SK-N-SH (cell line): ENCODE results near the gene TRAM2. TPM values are rescaled to one million over a fixed set of nuclear protein-coding genes. Genes with fewer than 3 reads are reported as not detected.
A peak's percentile ranks its signal among the peaks of the same experiment; 100 is the strongest.

Source experiments
- CTCF ChIA-PET: fragments of 300-600, 350-600 bp; formaldehyde crosslinking; extraction: SDS; loops from one replicate; lab custom pipeline; 2021; lab: Yijun Ruan, JAX
- POLR2A ChIA-PET: fragments of 350-600 bp; sonication (Branson Sonifier 250); formaldehyde crosslinking; extraction: SDS; loops from one replicate; lab custom pipeline; 2020; ENCODE audit warnings: antibody characterized with exemption, inconsistent platforms; lab: Yijun Ruan, JAX
- DNase-seq: peaks from one replicate; pipeline ENCODE4 v3.0.0; 2012
- H2AFZ ChIP-seq: fragments of 200-600 bp; sonication (generic); 2 replicates; pipeline ENCODE4 v1.8.1; 2016; ENCODE audit warnings: antibody characterized with exemption, mild to moderate bottlenecking, low read depth
- H3F3A ChIP-seq: fragments of 200-600 bp; sonication (generic); replicated peaks from 2 replicates; pipeline ENCODE3; 2016; ENCODE audit warnings: antibody characterized with exemption, mild to moderate bottlenecking; ENCODE audit not compliant: insufficient read depth
- H3K27ac ChIP-seq, 2 experiments: fragments of 200-500 bp in 1 of 2; fragments of 200-600 bp in 1 of 2; sonication (Bioruptor generic) in 1 of 2; sonication (generic), shearing (Covaris generic) in 1 of 2; 2 replicates each; pipeline versions ENCODE4 v1.5.1 to v1.6.1; 2014 to 2016; ENCODE audit warnings: low read depth in 2 of 2, inconsistent platforms in 1 of 2, low read length in 1 of 2, mild to moderate bottlenecking in 1 of 2, mixed read lengths in 1 of 2
- H3K27me3 ChIP-seq: fragments of 200-600 bp; sonication (generic), shearing (Covaris generic); 2 replicates; pipeline ENCODE4 v1.6.1; 2016; ENCODE audit warnings: mixed run types; ENCODE audit not compliant: insufficient read depth
- H3K36me3 ChIP-seq, 2 experiments: fragments of 200-500 bp in 1 of 2; fragments of 200-600 bp in 1 of 2; sonication (Bioruptor generic) in 1 of 2; sonication (generic) in 1 of 2; replicated peaks in 1 of 2; 2 replicates each; pipeline versions ENCODE3 to v1.5.1; 2014 to 2016; ENCODE audit warnings: low read length in 1 of 2, mild to moderate bottlenecking in 1 of 2; ENCODE audit not compliant: insufficient read depth in 2 of 2, control insufficient read depth in 1 of 2
- H3K4me1 ChIP-seq, 2 experiments: fragments of 200-500 bp in 1 of 2; fragments of 200-600 bp in 1 of 2; sonication (Bioruptor generic) in 1 of 2; sonication (generic), shearing (Covaris generic) in 1 of 2; 2 replicates each; pipeline versions ENCODE4 v1.5.1 to v1.6.1; 2014 to 2016; ENCODE audit warnings: low read depth in 1 of 2, low read length in 1 of 2, mixed run types in 1 of 2; ENCODE audit not compliant: insufficient read depth in 2 of 2, control insufficient read depth in 1 of 2
- H3K4me2 ChIP-seq: fragments of 200-600 bp; sonication (generic), shearing (Covaris generic); 2 replicates; pipeline ENCODE4 v1.6.1; 2017; ENCODE audit warnings: mixed run types
- H3K4me3 ChIP-seq, 2 experiments: fragments of 200-500 bp in 1 of 2; fragments of 200-600 bp in 1 of 2; sonication (Bioruptor generic) in 1 of 2; sonication (generic), shearing (Covaris generic) in 1 of 2; 2 replicates each; pipeline versions ENCODE4 v1.5.1 to v1.8.1; 2014 to 2016; ENCODE audit warnings: low read depth in 2 of 2, inconsistent platforms in 1 of 2, low read length in 1 of 2, mild to moderate bottlenecking in 1 of 2, mixed read lengths in 1 of 2, moderate library complexity in 1 of 2
- H3K79me2 ChIP-seq: fragments of 200-600 bp; sonication (generic); 2 replicates; pipeline ENCODE4 v1.8.1; 2017; ENCODE audit warnings: mild to moderate bottlenecking; ENCODE audit not compliant: insufficient read depth
- H3K9ac ChIP-seq: fragments of 200-600 bp; sonication (generic); 2 replicates; pipeline ENCODE4 v1.6.1; 2017; ENCODE audit warnings: mixed run types
- H3K9me2 ChIP-seq: fragments of 200-600 bp; sonication (generic); 2 replicates; pipeline ENCODE4 v1.6.1; 2017; ENCODE audit warnings: mixed run types
- H3K9me3 ChIP-seq: fragments of 200-600 bp; sonication (generic); 2 replicates; pipeline ENCODE4 v1.6.1; 2017; ENCODE audit warnings: mixed run types, mild to moderate bottlenecking, moderate library complexity
- H4K20me1 ChIP-seq: fragments of 200-600 bp; sonication (generic); 2 replicates; pipeline ENCODE4 v1.6.1; 2017; ENCODE audit warnings: mild to moderate bottlenecking, mixed run types; ENCODE audit not compliant: insufficient read depth
- CHD2 ChIP-seq: fragments of 150-350 bp; IDR thresholded peaks from 2 replicates; pipeline ENCODE4 v1.6.1; 2018; ENCODE audit warnings: low read length; ENCODE audit not compliant: partially characterized antibody
- EP300 ChIP-seq, 2 experiments: IDR thresholded peaks; 2 replicates each; pipeline versions ENCODE4 v1.4.0 to v1.6.1; 2012; ENCODE audit warnings: borderline replicate concordance in 1 of 2, low read depth in 1 of 2, low read length in 1 of 2
- EZH2phosphoT487 ChIP-seq: fragments of 200-600 bp; sonication (generic); IDR thresholded peaks from 2 replicates; pipeline ENCODE4 v1.6.1; 2017; ENCODE audit warnings: low read depth, mixed run types, mild to moderate bottlenecking, antibody characterized with exemption, moderate library complexity, borderline replicate concordance
- FOXJ3 ChIP-seq: sonication (generic); formaldehyde crosslinking; IDR thresholded peaks from 2 replicates; pipeline ENCODE4 v1.5.1; 2020; ENCODE audit warnings: mild to moderate bottlenecking, missing genetic modification reagents
- GATA2 ChIP-seq: sonication (generic); formaldehyde crosslinking; IDR thresholded peaks from 2 replicates; pipeline ENCODE4 v1.5.0; 2020; ENCODE audit warnings: mild to moderate bottlenecking, missing genetic modification reagents
- NFIC ChIP-seq: IDR thresholded peaks from 2 replicates; pipeline ENCODE4 v1.4.0; 2012; ENCODE audit warnings: borderline replicate concordance
- RXRA ChIP-seq: IDR thresholded peaks from 2 replicates; pipeline ENCODE4 v1.4.0; 2012; ENCODE audit warnings: low read depth, mild to moderate bottlenecking, borderline replicate concordance
- TCF12 ChIP-seq: IDR thresholded peaks from 2 replicates; pipeline ENCODE4 v1.4.0; 2012
- WGBS: methylation state at CpG from one replicate; pipeline ENCODE4 v1.1.6; 2017; ENCODE audit warnings: low lambda C conversion rate; 5-methylcytosine and 5-hydroxymethylcytosine counted together
- polyA plus RNA-seq, 3 experiments: library from polyadenylated mRNA; depleted of rRNA; stranded (reverse); fragments of >200 nt; gene quantifications; 2 replicates each; pipeline ENCODE4 v1.2.3, GENCODE V29; 2012
- TF ChIP-seq, protein P1 (sequence below): fragments of 150-350 bp; IDR thresholded peaks from 2 replicates; pipeline ENCODE4 v1.6.1; 2016; ENCODE audit warnings: mild to moderate bottlenecking, low read depth, low read length

TRAM2 gene
- polyA plus RNA-seq, 1 of the 3 experiments (the other 2 are of a cell fraction), result 26.4 TPM

- Histone ChIP-seq H3K4me2 (peak overlapping the region; percentile 35; the same call in 1 of the 2 replicates), H3F3A (peaks cover 27% of the 10 kb centered on the region), H3K79me2 (peaks cover 82% of the 10 kb centered on the region), H2AFZ (no peak overlapping the region), H3K4me1 (peaks cover 30 to 36% of the 10 kb centered on the region in 2 experiments), H3K9ac (no peak overlapping the region), H3K9me3 (no peaks in the 10 kb centered on the region), H3K36me3 (peaks cover 11 to 12% of the 10 kb centered on the region in 2 experiments), H3K4me3 (no peak overlapping the region), H3K9me2 (no peaks in the 10 kb centered on the region), H4K20me1 (no peaks in the 10 kb centered on the region), H3K27ac (peak overlapping the region; percentile 68 to 76), H3K27me3 (no peaks in the 10 kb centered on the region)
- CTCF ChIA-PET, result interaction anchor here (0.5 to 2.5 kb wide), 6 partner anchors 35 to 1705 kb away, joined by 3 to 12 read pairs (median 4); partner anchors contain the start of gene TRAM2
- 49% methylated on average over 6 of the region's 6 CpGs for WGBS
- POLR2A ChIA-PET, result interaction anchor here (1.0 kb wide), 1 partner anchor 104 kb away, joined by 3 read pairs; no protein-coding TSS in a partner anchor
- TF ChIP-seq, protein P1, sequence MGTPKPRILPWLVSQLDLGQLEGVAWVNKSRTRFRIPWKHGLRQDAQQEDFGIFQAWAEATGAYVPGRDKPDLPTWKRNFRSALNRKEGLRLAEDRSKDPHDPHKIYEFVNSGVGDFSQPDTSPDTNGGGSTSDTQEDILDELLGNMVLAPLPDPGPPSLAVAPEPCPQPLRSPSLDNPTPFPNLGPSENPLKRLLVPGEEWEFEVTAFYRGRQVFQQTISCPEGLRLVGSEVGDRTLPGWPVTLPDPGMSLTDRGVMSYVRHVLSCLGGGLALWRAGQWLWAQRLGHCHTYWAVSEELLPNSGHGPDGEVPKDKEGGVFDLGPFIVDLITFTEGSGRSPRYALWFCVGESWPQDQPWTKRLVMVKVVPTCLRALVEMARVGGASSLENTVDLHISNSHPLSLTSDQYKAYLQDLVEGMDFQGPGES, result no peak
- TF ChIP-seq EP300 (IDR thresholded peaks at IDR 0.05; ENCODE audit: borderline replicate concordance in 1 of 2, low read depth in 1 of 2, low read length in 1 of 2) (peak in 1 of 2 experiments; percentile 28; a peak in 1 of 4 replicates), RXRA (no peak), CHD2 (no peak), TCF12 (peak; percentile 47), FOXJ3 (CRISPR knock-in tag) (no peak), GATA2 (CRISPR knock-in tag) (peak; percentile 67), NFIC (peak; percentile 79)
- DNase-seq, result no peak
Measured at GRCh38 chr6:52523378-52524142, 53.3 kb downstream of the TRAM2 start.

DNA sequence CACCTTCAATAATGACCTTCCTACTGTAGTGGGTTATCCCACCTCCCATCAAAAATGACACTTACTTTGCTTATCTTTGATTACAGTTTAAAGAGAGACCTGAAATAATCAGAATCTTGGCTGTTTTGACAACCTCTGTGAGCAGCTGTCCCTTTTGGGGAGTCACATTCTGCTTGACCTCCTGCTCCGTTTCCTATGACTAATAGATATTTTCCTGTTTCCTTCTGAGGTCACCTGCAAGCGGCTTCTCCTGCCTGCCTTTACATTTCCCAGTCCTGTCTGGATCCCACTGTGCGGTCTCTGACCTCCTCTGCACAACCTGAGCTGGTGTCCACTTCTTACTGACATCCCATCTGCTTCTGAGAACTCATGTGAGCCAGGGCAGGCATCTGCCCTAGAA is 54.2 kb downstream of the TRAM2 start:
- no peak overlapping the region for H3K4me3 ChIP-seq
- POLR2A ChIA-PET, result interaction anchor here (0.7 to 1.0 kb wide), 2 partner anchors 88 to 103 kb away, joined by 3 read pairs; no protein-coding TSS in a partner anchor
- H2AFZ ChIP-seq, result no peak overlapping the region
- no peak overlapping the region for H3K9ac ChIP-seq
- H3K27me3 ChIP-seq, result no peaks in the 10 kb centered on the region
- no peaks in the 10 kb centered on the region for H4K20me1 ChIP-seq
- peaks cover 36% of the 10 kb centered on the region for H3F3A ChIP-seq
- no peaks in the 10 kb centered on the region for H3K9me3 ChIP-seq
- DNase-seq, result no peak
- H3K79me2 ChIP-seq, result peaks cover 78% of the 10 kb centered on the region
- no peaks in the 10 kb centered on the region for H3K9me2 ChIP-seq
- peaks cover 39 to 45% of the 10 kb centered on the region in 2 experiments for H3K4me1 ChIP-seq
- peak overlapping the region; percentile 35 for H3K4me2 ChIP-seq
- peaks cover 7 to 11% of the 10 kb centered on the region in 2 experiments for H3K36me3 ChIP-seq
- peak overlapping the region; percentile 68 to 76 for H3K27ac ChIP-seq
- 0 out of 2 replicates have a peak, but pooled peaks have one; percentile 6 for TF ChIP-seq RXRA
- no peak for TF ChIP-seq EZH2phosphoT487
- TF ChIP-seq EP300 (IDR thresholded peaks at IDR 0.05; ENCODE audit: borderline replicate concordance in 1 of 2, low read depth in 1 of 2, low read length in 1 of 2), result 0 out of 4 replicates have a peak, but pooled peaks of 1 of the 2 experiments have one; percentile 2
- WGBS, result 31% methylated on average over 3 of the region's 3 CpGs
- CTCF ChIA-PET, result interaction anchor here (0.8 to 2.5 kb wide), 3 partner anchors 14 to 129 kb away, joined by 3 to 12 read pairs (median 4); partner anchors contain the start of gene TRAM2
